Measurements from ENCODE around the gene FUT7.
"Not testable (repeated sequence)": the region's sequence is repeated elsewhere in the genome, so short reads cannot be mapped to it uniquely, and the experiment has no call there.

Gene FUT7

GRCh38 chr9:137048655-137049543, 17.0 kb upstream of the FUT7 start:
- peak; percentile 31 for DNase-seq

GRCh38 chr9:137046088-137046787, 14.3 kb upstream of the FUT7 start, which contains the start of gene NPDC1:
NPDC1 (minus strand) TSS chr9:137046177; CDS start chr9:137045989, 188 bp downstream.
- DNase-seq = peak; percentile 100

- peak; percentile 67 for DNase-seq
Observed at GRCh38 chr9:137045294-137046087, 13.6 kb upstream of the FUT7 start.

- peak; percentile 64 for DNase-seq
Observed at GRCh38 chr9:137044502-137045177, 12.8 kb upstream of the FUT7 start.

GRCh38 chr9:137044037-137044436, 12.1 kb upstream of the FUT7 start:
- DNase-seq = no peak

- no peak for DNase-seq
Observed at GRCh38 chr9:137042751-137043727, 11.2 kb upstream of the FUT7 start.

GRCh38 chr9:137041124-137041523, 9.2 kb upstream of the FUT7 start:
- DNase-seq = peak; percentile 43

GRCh38 chr9:137040568-137040967, 8.7 kb upstream of the FUT7 start:
- peak; percentile 33 for DNase-seq

GRCh38 chr9:137039611-137040366, 7.9 kb upstream of the FUT7 start:
- DNase-seq = no peak

GRCh38 chr9:137038916-137039315, 7.0 kb upstream of the FUT7 start:
- DNase-seq = no peak

- DNase-seq = no peak
Observed at GRCh38 chr9:137037483-137037882, 5.6 kb upstream of the FUT7 start.

GRCh38 chr9:137037035-137037434, 5.1 kb upstream of the FUT7 start:
- no peak for DNase-seq

GRCh38 chr9:137035937-137036336, 4.0 kb upstream of the FUT7 start:
- DNase-seq = no peak

- peak; percentile 55 for DNase-seq
Observed at GRCh38 chr9:137035507-137035834, 3.6 kb upstream of the FUT7 start.

- peak; percentile 97 for DNase-seq
Observed at GRCh38 chr9:137034709-137035506, 3.0 kb upstream of the FUT7 start.

GRCh38 chr9:137034039-137034708, 2.3 kb upstream of the FUT7 start:
- no peak for DNase-seq

- not testable (repeated sequence) for DNase-seq
Observed at GRCh38 chr9:137033481-137033880, 1.6 kb upstream of the FUT7 start.

- DNase-seq = no peak
Observed at GRCh38 chr9:137032858-137033257, 970 bp upstream of the FUT7 start.
